Neural cell (in vitro differentiated cells): ENCODE measurements around the gene ABCA13.

Experiments
- EP300 ChIP-seq: fragments of 450-650 bp; conservative IDR thresholded peaks from 2 replicates; pipeline ENCODE4 v1.6.1; 2014; ENCODE audit warnings: antibody characterized with exemption, mild to moderate bottlenecking, moderate library complexity; ENCODE audit not compliant: poor library complexity, severe bottlenecking
- EZH2 ChIP-seq: fragments of 200-600, 300-800 bp; shearing (Covaris generic), sonication (generic); IDR thresholded peaks from 2 replicates; pipeline ENCODE4 v1.6.1; 2014; ENCODE audit warnings: antibody characterized with exemption, low read length, borderline replicate concordance, mild to moderate bottlenecking; ENCODE audit not compliant: insufficient read depth, poor library complexity, severe bottlenecking
- MXI1 ChIP-seq: fragments of 450-650 bp; conservative IDR thresholded peaks from 2 replicates; pipeline ENCODE4 v1.6.1; 2014; ENCODE audit warnings: antibody characterized with exemption, mild to moderate bottlenecking; ENCODE audit not compliant: poor library complexity, severe bottlenecking
- POLR2AphosphoS5 ChIP-seq: IDR thresholded peaks from 2 replicates; pipeline ENCODE4 v1.6.1; 2012
- RAD21 ChIP-seq: fragments of 450-650 bp; conservative IDR thresholded peaks from 2 replicates; pipeline ENCODE4 v1.6.1; 2014; ENCODE audit warnings: antibody characterized with exemption, mild to moderate bottlenecking, moderate library complexity
- TAF1 ChIP-seq: IDR thresholded peaks from 2 replicates; pipeline ENCODE4 v1.6.1; 2012; ENCODE audit warnings: low read depth
- TF ChIP-seq, protein P1 (sequence below): fragments of 450-650 bp; IDR thresholded peaks from 2 replicates; pipeline ENCODE4 v1.5.1; 2014; ENCODE audit warnings: antibody characterized with exemption, mild to moderate bottlenecking, moderate library complexity; ENCODE audit not compliant: poor library complexity, severe bottlenecking

DNA sequence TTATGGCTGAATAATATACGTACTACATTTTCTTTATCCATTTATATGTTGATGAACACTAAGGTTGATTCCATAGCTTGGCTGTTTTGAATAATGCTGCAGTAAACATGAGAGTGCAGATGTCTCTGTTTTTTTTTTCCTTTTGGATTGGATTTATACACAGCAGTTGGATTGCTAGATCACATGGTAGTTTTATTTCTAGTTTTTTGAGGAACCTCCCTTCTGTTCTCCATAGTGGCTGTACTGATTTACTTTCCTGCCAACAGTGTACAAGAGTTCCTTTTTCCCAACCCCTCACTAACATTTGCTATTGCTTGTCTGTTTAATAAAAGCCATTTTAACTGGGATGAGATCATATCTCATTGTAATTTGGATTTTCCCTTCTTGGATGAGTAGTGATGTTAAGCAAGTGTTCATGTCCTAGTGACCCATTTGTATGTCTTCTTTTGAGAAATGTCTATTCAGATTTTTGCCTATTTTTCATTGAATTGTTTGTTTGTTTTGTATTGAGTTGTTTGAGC lies 36.0 kb downstream of the ABCA13 start:
- TF ChIP-seq, protein P1, sequence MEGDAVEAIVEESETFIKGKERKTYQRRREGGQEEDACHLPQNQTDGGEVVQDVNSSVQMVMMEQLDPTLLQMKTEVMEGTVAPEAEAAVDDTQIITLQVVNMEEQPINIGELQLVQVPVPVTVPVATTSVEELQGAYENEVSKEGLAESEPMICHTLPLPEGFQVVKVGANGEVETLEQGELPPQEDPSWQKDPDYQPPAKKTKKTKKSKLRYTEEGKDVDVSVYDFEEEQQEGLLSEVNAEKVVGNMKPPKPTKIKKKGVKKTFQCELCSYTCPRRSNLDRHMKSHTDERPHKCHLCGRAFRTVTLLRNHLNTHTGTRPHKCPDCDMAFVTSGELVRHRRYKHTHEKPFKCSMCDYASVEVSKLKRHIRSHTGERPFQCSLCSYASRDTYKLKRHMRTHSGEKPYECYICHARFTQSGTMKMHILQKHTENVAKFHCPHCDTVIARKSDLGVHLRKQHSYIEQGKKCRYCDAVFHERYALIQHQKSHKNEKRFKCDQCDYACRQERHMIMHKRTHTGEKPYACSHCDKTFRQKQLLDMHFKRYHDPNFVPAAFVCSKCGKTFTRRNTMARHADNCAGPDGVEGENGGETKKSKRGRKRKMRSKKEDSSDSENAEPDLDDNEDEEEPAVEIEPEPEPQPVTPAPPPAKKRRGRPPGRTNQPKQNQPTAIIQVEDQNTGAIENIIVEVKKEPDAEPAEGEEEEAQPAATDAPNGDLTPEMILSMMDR: no peak
- TF ChIP-seq RAD21 (no peak), POLR2AphosphoS5 (no peak), TAF1 (no peak), EZH2 (no peak), EP300 (no peak), MXI1 (no peak)
